Body of pancreas (tissue), 4 donors: ENCODE results near the gene CLOCK. TPM values are rescaled to one million over a fixed set of nuclear protein-coding genes. Genes with fewer than 3 reads are reported as not detected.

Experiments
- ATAC-seq: fragments of 150-250 bp; one replicate; pipeline ENCODE4 v1.9.1; 2016
- DNase-seq, 4 donors: peaks; one replicate each; pipeline ENCODE4 v3.0.0-alpha.2; 2019
- H3K27ac ChIP-seq, 4 donors: fragments of 200-600 bp; sonication (generic); 1 replicate in 3 of 4; 2 replicates in 1 of 4; pipeline versions ENCODE4 v1.5.1 to v1.6.1; 2016 to 2019; ENCODE audit warnings: mild to moderate bottlenecking in 1 of 4, mixed read lengths in 1 of 4, moderate library complexity in 1 of 4
- H3K27me3 ChIP-seq, 2 donors: fragments of 200-600 bp; sonication (generic); one replicate each; pipeline ENCODE4 v1.6.0; 2016; ENCODE audit warnings: mild to moderate bottlenecking in 1 of 2
- H3K36me3 ChIP-seq, 2 donors: fragments of 200-600 bp; sonication (generic); replicated peaks in 1 of 2; 2 replicates each; pipeline ENCODE4 v1.5.1; 2016; ENCODE audit warnings: low read depth in 2 of 2; ENCODE audit not compliant: insufficient read depth in 1 of 2
- H3K4me1 ChIP-seq: fragments of 200-600 bp; sonication (generic); one replicate; pipeline ENCODE4 v1.6.0; 2016
- H3K4me3 ChIP-seq, 2 donors: fragments of 200-600 bp; sonication (generic); 1 replicate in 1 of 2; 2 replicates in 1 of 2; pipeline ENCODE4 v1.5.1; 2016 to 2019
- H3K9me3 ChIP-seq, 3 donors: fragments of 200-600 bp; sonication (generic); 1 replicate in 2 of 3; 2 replicates in 1 of 3; pipeline ENCODE4 v1.5.1; 2016
- POLR2A ChIP-seq, 3 donors: fragments of 450-650 bp; IDR thresholded peaks; one replicate each; pipeline ENCODE4 v1.6.1; 2016; ENCODE audit warnings: antibody characterized with exemption in 3 of 3, mild to moderate bottlenecking in 2 of 3
- WGBS, 2 donors: methylation state at CpG; one replicate each; pipeline ENCODE4 v1.1.5; 2017; 5-methylcytosine and 5-hydroxymethylcytosine counted together
- intact Hi-C: fragments of 100-400 bp; cut with DNase I; formaldehyde crosslinking; loops from one replicate; pipeline ENCODE4 v1.15.1; 2023
- total RNA-seq, 2 donors: library from RNA; depleted of rRNA; stranded (reverse); fragments of >200 nt; gene quantifications; one replicate each; pipeline ENCODE4 v1.1.0, GENCODE V29; 2016
- TF ChIP-seq, protein P1 (sequence below), 7 experiments: fragments of 450-650 bp in 4 of 7; fragments of 200-600 bp in 3 of 7; sonication (generic) in 3 of 7; IDR thresholded peaks; one replicate each; pipeline ENCODE4 v1.5.1; 2016 to 2019; ENCODE audit warnings: antibody characterized with exemption in 7 of 7

CLOCK gene
- total RNA-seq, 2 donors from 2014 or later = 6.3 to 13.7 TPM

DNA sequence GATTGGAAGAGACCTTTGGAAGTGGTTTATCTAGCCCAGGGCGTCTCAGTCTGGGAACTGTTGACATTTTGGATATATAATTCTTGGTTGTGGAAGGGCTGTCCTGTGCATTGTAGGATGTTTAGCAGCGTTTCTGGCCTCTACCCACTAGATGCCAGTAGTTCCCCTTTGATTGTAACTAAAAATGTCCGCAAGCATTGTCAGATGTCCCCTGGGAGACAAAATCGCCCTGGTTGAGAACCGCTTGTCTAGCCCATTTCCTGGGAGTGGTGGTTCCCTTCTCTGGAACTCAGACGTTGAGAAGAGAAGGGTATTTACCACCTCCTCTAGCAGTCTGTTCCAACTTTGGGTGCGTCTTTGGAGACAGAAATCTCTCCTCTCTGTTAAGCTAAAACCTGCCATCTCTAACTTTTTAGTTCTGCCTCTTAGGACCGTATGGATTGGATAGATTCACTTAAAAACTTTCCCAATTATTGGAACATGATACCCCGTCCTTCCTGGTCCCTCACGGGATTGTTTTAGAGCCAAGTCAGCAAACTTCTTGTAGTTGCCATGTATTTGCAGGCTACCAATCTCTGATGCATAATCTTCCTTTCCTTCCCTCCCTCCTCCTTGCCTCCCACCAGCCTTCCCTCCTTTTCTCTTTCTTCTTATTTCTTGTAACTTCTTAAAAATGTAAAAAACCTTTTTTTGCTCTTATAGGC lies 137.1 kb downstream of the CLOCK start:
- 43 to 47% methylated on average over 7 to 10 of the region's 10 CpGs for WGBS, 2 donors
- no peaks in the 10 kb centered on the region for H3K27me3 ChIP-seq
- no peak overlapping the region for H3K4me3 ChIP-seq
- no peaks in the 10 kb centered on the region for H3K9me3 ChIP-seq
- ATAC-seq = no peak
- peaks cover 56% of the 10 kb centered on the region for H3K4me1 ChIP-seq
- peaks cover 0 to 7% of the 10 kb centered on the region in 2 donors for H3K36me3 ChIP-seq
- H3K27ac ChIP-seq = peak overlapping the region in 1 of 4 donors; percentile 21
- DNase-seq = no peak
- intact Hi-C loops = no loop called here
- no peak for TF ChIP-seq POLR2A (IDR thresholded peaks at IDR 0.05)
- TF ChIP-seq, protein P1, sequence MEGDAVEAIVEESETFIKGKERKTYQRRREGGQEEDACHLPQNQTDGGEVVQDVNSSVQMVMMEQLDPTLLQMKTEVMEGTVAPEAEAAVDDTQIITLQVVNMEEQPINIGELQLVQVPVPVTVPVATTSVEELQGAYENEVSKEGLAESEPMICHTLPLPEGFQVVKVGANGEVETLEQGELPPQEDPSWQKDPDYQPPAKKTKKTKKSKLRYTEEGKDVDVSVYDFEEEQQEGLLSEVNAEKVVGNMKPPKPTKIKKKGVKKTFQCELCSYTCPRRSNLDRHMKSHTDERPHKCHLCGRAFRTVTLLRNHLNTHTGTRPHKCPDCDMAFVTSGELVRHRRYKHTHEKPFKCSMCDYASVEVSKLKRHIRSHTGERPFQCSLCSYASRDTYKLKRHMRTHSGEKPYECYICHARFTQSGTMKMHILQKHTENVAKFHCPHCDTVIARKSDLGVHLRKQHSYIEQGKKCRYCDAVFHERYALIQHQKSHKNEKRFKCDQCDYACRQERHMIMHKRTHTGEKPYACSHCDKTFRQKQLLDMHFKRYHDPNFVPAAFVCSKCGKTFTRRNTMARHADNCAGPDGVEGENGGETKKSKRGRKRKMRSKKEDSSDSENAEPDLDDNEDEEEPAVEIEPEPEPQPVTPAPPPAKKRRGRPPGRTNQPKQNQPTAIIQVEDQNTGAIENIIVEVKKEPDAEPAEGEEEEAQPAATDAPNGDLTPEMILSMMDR (IDR thresholded peaks at IDR 0.05) = peak in 3 of 7 experiments; percentile 21 to 26 (median 25)

DNA sequence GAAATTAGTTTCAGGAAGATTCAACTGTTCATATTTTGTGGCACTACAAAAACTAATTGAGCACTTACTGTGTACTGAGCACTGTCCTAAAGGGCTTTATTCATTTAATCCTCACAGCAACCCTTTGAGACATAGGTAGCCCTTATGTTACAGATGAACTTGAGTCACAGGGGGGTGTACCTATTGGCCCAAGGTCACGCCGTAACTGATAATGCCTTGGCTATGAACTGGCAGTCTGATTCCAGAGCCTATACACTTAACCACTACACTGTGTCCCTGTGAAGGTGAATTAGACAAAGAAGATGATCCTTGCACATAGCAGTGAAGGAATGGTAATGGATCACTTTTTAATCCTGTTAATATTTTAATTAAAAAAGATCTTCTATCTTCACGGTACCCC lies 138.9 kb downstream of the CLOCK start:
- peak overlapping the region in 1 of 4 donors; percentile 21 for H3K27ac ChIP-seq
- 26 to 27% methylated on average over 3 of the region's 3 CpGs for WGBS, 2 donors
- no peaks in the 10 kb centered on the region for H3K27me3 ChIP-seq
- H3K4me3 ChIP-seq = no peak overlapping the region
- DNase-seq (peak in 1 of 4 donors; percentile 42), ATAC-seq (no peak)
- no peak for TF ChIP-seq POLR2A (IDR thresholded peaks at IDR 0.05)
- TF ChIP-seq, protein P1 (IDR thresholded peaks at IDR 0.05) = no peak
- peaks cover 56% of the 10 kb centered on the region for H3K4me1 ChIP-seq
- intact Hi-C loops = no loop called here
- H3K9me3 ChIP-seq = no peaks in the 10 kb centered on the region
- peaks cover 0 to 7% of the 10 kb centered on the region in 2 donors for H3K36me3 ChIP-seq

DNA sequence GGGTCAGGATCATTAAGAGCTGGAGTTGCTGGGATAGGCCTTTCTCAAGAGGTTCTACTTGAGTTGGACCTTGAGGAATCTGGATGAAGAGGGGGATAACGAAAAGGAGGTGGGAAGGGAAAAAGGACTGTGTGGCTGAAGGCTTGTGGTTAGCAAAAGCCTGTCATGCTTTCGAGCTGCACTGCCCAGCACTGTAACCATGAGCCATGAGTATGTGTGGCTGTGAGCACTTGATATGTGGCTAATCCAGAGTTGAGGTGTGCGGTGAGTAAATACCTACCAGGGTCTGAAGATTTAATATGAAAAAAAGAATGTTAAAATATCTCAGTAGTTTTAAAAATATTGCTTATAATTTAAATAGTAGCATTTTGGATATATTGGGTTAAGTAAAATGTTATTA lies 139.6 kb downstream of the CLOCK start:
- TF ChIP-seq, protein P1 (IDR thresholded peaks at IDR 0.05) = no peak
- no peak for TF ChIP-seq POLR2A (IDR thresholded peaks at IDR 0.05)

DNA sequence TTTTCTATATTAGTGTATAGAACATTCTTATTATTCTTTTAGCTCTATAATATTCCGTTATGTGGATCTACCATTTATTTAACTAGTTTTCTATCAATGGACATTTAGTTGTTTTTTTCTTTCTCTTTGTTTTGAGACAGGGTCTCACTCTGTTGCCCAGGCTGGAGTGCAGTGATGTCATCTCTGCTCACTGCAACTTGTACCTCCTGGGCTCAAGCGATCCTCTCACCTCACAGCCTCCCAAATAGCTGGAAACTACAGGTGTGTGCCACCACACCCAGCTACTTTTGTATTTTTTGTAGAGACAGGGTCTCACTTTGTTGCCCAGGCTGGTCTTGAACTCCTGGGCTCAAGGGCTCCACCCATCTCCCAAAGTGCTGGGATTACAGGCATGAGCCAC lies 140.2 kb downstream of the CLOCK start:
- peaks cover 52% of the 10 kb centered on the region for H3K4me1 ChIP-seq
- DNase-seq (no peak), ATAC-seq (no peak)
- H3K36me3 ChIP-seq = peaks cover 0 to 3% of the 10 kb centered on the region in 2 donors
- no peaks in the 10 kb centered on the region for H3K27me3 ChIP-seq
- no peak overlapping the region for H3K27ac ChIP-seq
- no peak for TF ChIP-seq POLR2A (IDR thresholded peaks at IDR 0.05)
- TF ChIP-seq, protein P1 (IDR thresholded peaks at IDR 0.05) = no peak
- intact Hi-C loops = no loop called here
- 94 to 100% methylated on average over 2 of the region's 2 CpGs for WGBS, 2 donors
- no peak overlapping the region for H3K4me3 ChIP-seq
- H3K9me3 ChIP-seq = no peaks in the 10 kb centered on the region

More for the DNA sequence above, 139.6 kb downstream of the CLOCK start:
- Histone ChIP-seq H3K27ac (no peak overlapping the region), H3K4me1 (peaks cover 56% of the 10 kb centered on the region), H3K4me3 (no peak overlapping the region), H3K27me3 (no peaks in the 10 kb centered on the region), H3K9me3 (no peaks in the 10 kb centered on the region), H3K36me3 (peaks cover 0 to 7% of the 10 kb centered on the region in 2 donors)
- WGBS, 2 donors = 84% methylated on average over 3 of the region's 3 CpGs
- ATAC-seq = no peak
- intact Hi-C loops = no loop called here
- no peak for DNase-seq

DNA sequence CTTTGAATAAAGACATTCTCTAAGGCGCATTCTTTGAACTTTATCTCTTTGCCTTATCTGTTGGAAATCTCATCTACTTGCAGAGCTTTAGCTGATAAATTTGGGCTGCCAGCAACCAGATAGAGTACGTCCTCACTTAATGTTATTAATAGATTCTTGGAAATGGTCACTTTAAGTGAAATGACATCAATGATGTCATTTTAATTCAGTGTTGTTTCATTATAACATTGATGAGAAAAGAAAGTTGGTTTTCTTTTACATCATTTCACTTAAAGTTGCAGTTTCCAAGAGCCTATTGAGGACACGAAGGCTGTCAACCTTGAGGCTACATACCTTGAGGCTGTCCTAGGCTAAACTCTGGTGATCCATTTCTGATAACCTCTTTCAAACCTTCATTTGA lies 141.6 kb downstream of the CLOCK start:
- no peak overlapping the region for H3K4me3 ChIP-seq
- peaks cover 49% of the 10 kb centered on the region for H3K4me1 ChIP-seq
- H3K27ac ChIP-seq = no peak overlapping the region
- peaks cover 0 to 2% of the 10 kb centered on the region in 2 donors for H3K36me3 ChIP-seq
- 74 to 81% methylated on average over 3 of the region's 3 CpGs for WGBS, 2 donors
- H3K27me3 ChIP-seq = no peaks in the 10 kb centered on the region
- ATAC-seq = no peak
- H3K9me3 ChIP-seq = no peaks in the 10 kb centered on the region
- DNase-seq = no peak
- intact Hi-C loops = no loop called here
- no peak for TF ChIP-seq POLR2A (IDR thresholded peaks at IDR 0.05)
- TF ChIP-seq, protein P1 (IDR thresholded peaks at IDR 0.05) = no peak
